ENCODE data around the gene SDK2.

SDK2 gene

GRCh38 chr17:73641826-73642600 lies 2.2 kb downstream of the SDK2 start:
- H3K4me3 ChIP-seq (ENCODE audit: low read length), result no peak overlapping the region
- DNase-seq (ENCODE audit: low read depth), result no peak
- TF ChIP-seq CTCF (conservative IDR thresholded peaks at IDR 0.05; ENCODE audit: low read depth, low read length), result no peak

- H3K4me3 ChIP-seq (ENCODE audit: low read length), result no peak overlapping the region
- DNase-seq (ENCODE audit: low read depth), result no peak
- no peak for TF ChIP-seq CTCF (conservative IDR thresholded peaks at IDR 0.05; ENCODE audit: low read depth, low read length)
Observed at GRCh38 chr17:73640691-73641090, 3.6 kb downstream of the SDK2 start.

DNA sequence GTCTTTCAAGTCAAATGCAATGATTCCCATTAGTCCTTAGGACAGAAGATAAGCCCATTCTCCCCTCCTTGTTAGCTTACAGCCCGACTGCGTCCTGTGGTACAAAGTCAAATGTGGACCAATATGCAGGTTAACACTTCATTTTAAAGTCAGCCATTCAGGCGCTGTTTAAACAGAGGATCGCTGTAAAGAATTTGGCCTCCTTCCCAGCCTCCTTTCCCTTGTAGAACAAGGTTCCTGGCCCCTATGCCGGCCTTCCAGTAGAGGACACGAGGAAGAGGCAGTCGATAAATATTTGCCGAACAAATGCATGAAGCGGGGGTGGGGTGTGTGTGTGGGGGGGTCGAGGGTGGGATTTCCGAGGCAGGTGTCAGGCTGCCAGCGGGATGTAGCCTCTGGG lies 4.3 kb downstream of the SDK2 start:
- no peak for DNase-seq (ENCODE audit: low read depth)
- H3K4me3 ChIP-seq (ENCODE audit: low read length), result no peak overlapping the region
- no peak for TF ChIP-seq CTCF (conservative IDR thresholded peaks at IDR 0.05; ENCODE audit: low read depth, low read length)

DNA sequence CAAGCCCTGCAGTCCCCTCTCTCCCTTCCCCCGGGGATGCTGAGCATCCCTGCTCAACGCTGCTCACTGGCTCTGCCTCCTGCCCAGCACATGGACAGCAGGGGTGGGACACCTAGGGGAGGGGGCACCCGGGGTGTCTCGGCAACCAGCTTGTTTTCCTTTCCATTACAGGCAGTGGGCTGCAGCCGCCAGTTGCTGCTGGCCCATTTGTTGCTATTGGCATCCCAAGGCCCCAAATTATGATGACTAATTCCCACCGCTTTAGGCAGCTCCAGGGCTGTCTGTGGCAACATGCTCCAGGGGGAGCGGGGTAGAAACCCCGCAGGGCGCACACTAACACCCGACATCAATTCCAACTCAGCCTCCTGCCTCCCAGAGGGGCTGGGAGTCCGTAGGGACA lies 4.9 kb downstream of the SDK2 start:
- DNase-seq (ENCODE audit: low read depth), result no peak
- H3K4me3 ChIP-seq (ENCODE audit: low read length), result no peak overlapping the region
- TF ChIP-seq CTCF (conservative IDR thresholded peaks at IDR 0.05; ENCODE audit: low read depth, low read length), result no peak

DNA sequence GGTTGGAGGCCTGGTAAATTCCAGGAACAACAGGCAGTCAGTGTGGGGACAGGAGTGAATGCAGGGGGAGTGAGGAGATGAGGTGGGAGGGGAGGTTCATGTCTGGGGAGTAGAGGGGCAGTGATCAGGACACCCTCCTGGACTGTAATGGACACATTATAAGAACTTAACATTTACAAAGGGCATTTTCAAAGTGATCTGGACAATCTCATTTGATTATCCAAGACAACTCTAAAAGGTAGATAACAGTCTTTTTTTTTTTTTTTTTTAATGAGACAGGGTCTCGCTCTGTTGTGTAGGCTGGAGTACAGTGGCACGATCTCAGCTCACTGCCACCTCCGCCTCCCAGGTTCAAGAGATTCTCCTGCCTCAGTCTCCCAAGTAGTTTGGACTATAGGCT lies 5.7 kb downstream of the SDK2 start:
- no peak for TF ChIP-seq CTCF (conservative IDR thresholded peaks at IDR 0.05; ENCODE audit: low read depth, low read length)
- H3K4me3 ChIP-seq (ENCODE audit: low read length), result no peak overlapping the region
- DNase-seq (ENCODE audit: low read depth), result no peak

GRCh38 chr17:73637866-73638265 lies 6.4 kb downstream of the SDK2 start:
- DNase-seq (ENCODE audit: low read depth), result no peak

More at GRCh38 chr17:73637866-73638265, 6.4 kb downstream of the SDK2 start:
- no peak overlapping the region for H3K4me3 ChIP-seq (ENCODE audit: low read length)
- no peak for TF ChIP-seq CTCF (conservative IDR thresholded peaks at IDR 0.05; ENCODE audit: low read depth, low read length)
